Measurements from ENCODE around the gene ACER2.
"Not testable (repeated sequence)": the region's sequence is repeated elsewhere in the genome, so short reads cannot be mapped to it uniquely, and the experiment has no call there.

The ACER2 gene

DNA sequence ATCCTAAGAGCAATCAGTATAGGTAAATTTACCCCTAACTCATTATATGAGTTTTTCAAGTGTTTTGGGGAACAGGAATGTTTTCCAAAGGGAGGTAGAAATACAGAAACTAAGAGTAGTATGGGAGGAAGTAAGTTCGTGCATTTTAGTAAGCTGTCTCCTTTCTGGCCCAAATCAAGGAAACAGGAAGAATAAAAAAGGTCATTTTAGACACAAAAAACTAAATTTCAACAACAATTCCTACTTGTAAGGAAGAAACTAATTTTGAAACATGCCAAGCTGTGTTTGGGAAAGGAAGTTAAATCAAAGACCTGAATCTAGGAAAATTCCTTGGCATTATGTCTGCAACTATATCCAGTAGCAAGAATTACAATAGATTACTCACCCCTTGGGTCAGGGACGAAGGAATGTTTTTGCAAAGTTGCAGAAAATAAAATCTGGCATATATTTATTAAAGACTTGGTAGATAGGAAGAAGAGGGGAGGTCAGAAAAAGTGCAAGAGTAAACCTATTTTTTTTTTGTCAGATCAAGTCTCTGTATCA is 22.2 kb upstream of the ACER2 start:
- H3K27ac ChIP-seq, result no peak overlapping the region
- TF ChIP-seq, protein P1, sequence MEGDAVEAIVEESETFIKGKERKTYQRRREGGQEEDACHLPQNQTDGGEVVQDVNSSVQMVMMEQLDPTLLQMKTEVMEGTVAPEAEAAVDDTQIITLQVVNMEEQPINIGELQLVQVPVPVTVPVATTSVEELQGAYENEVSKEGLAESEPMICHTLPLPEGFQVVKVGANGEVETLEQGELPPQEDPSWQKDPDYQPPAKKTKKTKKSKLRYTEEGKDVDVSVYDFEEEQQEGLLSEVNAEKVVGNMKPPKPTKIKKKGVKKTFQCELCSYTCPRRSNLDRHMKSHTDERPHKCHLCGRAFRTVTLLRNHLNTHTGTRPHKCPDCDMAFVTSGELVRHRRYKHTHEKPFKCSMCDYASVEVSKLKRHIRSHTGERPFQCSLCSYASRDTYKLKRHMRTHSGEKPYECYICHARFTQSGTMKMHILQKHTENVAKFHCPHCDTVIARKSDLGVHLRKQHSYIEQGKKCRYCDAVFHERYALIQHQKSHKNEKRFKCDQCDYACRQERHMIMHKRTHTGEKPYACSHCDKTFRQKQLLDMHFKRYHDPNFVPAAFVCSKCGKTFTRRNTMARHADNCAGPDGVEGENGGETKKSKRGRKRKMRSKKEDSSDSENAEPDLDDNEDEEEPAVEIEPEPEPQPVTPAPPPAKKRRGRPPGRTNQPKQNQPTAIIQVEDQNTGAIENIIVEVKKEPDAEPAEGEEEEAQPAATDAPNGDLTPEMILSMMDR (IDR thresholded peaks at IDR 0.05), result no peak
- no peaks in the 10 kb centered on the region for H3K9me3 ChIP-seq (ENCODE audit: control insufficient read depth, low read length)

GRCh38 chr9:19387317-19387716 is 21.5 kb upstream of the ACER2 start:
- Histone ChIP-seq H3K4me3 (ENCODE audit: low read depth, low read length) (no peak overlapping the region), H3K4me1 (no peaks in the 10 kb centered on the region), H3K27me3 (ENCODE audit: control insufficient read depth, insufficient read depth, low read length) (no peaks in the 10 kb centered on the region), H3K27ac (no peak overlapping the region), H3K9ac (no peak overlapping the region), H3K79me2 (no peaks in the 10 kb centered on the region), H3K36me3 (ENCODE audit: control insufficient read depth, insufficient read depth, low read length) (no peaks in the 10 kb centered on the region), H3K4me2 (ENCODE audit: low read length) (no peak overlapping the region), H3K9me3 (ENCODE audit: control insufficient read depth, low read length) (no peaks in the 10 kb centered on the region), H2AFZ (no peak overlapping the region)
- TF ChIP-seq, protein P1 (IDR thresholded peaks at IDR 0.05), result no peak

More for the DNA sequence above, 22.2 kb upstream of the ACER2 start:
- no peaks in the 10 kb centered on the region for H3K4me1 ChIP-seq
- H2AFZ ChIP-seq, result no peak overlapping the region
- H3K79me2 ChIP-seq, result no peaks in the 10 kb centered on the region
- no peak overlapping the region for H3K4me2 ChIP-seq (ENCODE audit: low read length)
- no peak overlapping the region for H3K4me3 ChIP-seq (ENCODE audit: low read depth, low read length)
- no peaks in the 10 kb centered on the region for H3K27me3 ChIP-seq (ENCODE audit: control insufficient read depth, insufficient read depth, low read length)
- H3K9ac ChIP-seq, result no peak overlapping the region
- H3K36me3 ChIP-seq (ENCODE audit: control insufficient read depth, insufficient read depth, low read length), result no peaks in the 10 kb centered on the region

DNA sequence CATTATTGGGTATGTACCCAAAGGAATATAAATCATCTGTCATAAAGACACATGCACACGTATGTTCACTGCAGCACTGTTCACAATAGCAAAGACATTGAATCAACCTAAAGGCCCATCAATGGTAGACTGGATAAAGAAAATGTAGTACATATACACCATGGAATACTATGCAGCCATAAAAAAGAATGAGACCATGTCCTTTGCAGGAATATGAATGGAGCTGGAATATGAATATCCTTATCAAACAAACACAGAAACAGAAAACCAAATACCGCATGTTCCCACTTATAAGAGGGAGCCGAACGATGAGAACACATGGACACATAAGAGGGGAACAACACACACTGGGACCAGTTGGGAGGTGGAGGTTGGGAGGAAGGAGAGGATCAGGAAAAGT is 19.3 kb upstream of the ACER2 start:
- H3K27ac ChIP-seq; H3K36me3 ChIP-seq (ENCODE audit: control insufficient read depth, insufficient read depth, low read length); H3K9ac ChIP-seq; H3K4me3 ChIP-seq (ENCODE audit: low read depth, low read length); H3K79me2 ChIP-seq; H3K9me3 ChIP-seq (ENCODE audit: control insufficient read depth, low read length); H2AFZ ChIP-seq; H3K4me1 ChIP-seq; H3K4me2 ChIP-seq (ENCODE audit: low read length); H3K27me3 ChIP-seq (ENCODE audit: control insufficient read depth, insufficient read depth, low read length): not testable (repeated sequence)

DNA sequence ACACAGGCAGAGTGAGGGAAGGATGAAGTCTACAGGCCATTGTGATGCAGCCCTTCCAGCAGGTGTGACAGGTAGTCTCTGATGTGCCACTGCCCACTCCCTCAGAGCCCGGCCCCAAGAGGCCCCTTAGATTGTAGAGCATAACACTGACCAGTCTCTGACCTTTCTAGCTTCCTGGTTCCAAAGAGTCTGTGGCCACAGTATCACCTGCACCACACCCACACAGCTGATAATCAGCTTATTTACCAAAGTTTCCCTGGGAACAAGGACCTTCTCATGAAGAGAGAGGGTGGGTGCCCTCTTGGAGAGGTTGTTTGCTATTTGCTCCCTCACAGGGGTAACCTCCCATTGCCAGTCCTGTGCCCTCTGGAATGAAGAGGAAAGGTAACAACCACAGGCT is 11.0 kb upstream of the ACER2 start:
- Histone ChIP-seq H3K9ac (no peak overlapping the region), H3K79me2 (no peaks in the 10 kb centered on the region), H3K27ac (no peak overlapping the region), H3K36me3 (ENCODE audit: control insufficient read depth, insufficient read depth, low read length) (no peaks in the 10 kb centered on the region), H3K4me3 (ENCODE audit: low read depth, low read length) (no peak overlapping the region), H3K27me3 (ENCODE audit: control insufficient read depth, insufficient read depth, low read length) (no peaks in the 10 kb centered on the region), H3K4me1 (no peaks in the 10 kb centered on the region), H3K9me3 (ENCODE audit: control insufficient read depth, low read length) (no peaks in the 10 kb centered on the region), H3K4me2 (ENCODE audit: low read length) (no peak overlapping the region), H2AFZ (no peak overlapping the region)
- TF ChIP-seq, protein P1 (IDR thresholded peaks at IDR 0.05), result no peak

DNA sequence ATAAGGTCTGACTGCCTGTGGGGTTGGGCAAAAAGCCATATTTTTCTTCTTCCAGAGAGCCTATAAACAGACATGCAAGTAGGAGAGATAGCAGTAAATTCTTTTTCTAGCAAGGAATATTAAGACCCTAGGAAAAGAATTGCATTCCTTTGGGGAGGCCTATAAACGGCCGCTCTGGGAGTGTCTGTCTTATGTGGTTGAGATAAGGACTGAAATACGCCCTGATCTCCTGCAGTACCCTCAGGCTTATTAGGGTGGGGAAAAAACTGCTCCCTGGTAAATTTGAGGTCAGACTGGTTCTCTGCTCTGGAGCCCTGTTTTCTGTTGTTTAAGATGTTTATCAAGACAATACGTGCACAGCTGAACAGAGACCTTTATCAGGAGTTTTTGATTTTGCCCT is 5.6 kb upstream of the ACER2 start:
- H2AFZ ChIP-seq; H3K4me3 ChIP-seq (ENCODE audit: low read depth, low read length); H3K4me1 ChIP-seq; H3K4me2 ChIP-seq (ENCODE audit: low read length); H3K79me2 ChIP-seq; H3K9me3 ChIP-seq (ENCODE audit: control insufficient read depth, low read length); H3K9ac ChIP-seq; H3K27ac ChIP-seq; H3K27me3 ChIP-seq (ENCODE audit: control insufficient read depth, insufficient read depth, low read length); H3K36me3 ChIP-seq (ENCODE audit: control insufficient read depth, insufficient read depth, low read length): not testable (repeated sequence)

Measured in parathyroid adenoma (tissue), 2 donors.